OCI-LY7 (cell line): ENCODE results near the gene CNOT10. TPM values are rescaled to one million over a fixed set of nuclear protein-coding genes. Genes with fewer than 3 reads are reported as not detected.
A peak's percentile ranks its signal among the peaks of the same experiment; 100 is the strongest.

Experiments used
- BruUV-seq: library from RNA; stranded (reverse); fragments of 400-500 nt; replicated peaks from 2 replicates; lab custom pipeline; 2021; lab: Mats Ljungman, UMichigan
- CTCF ChIA-PET: fragments of 300-600 bp; sonication (Branson Sonifier 250); formaldehyde crosslinking; loops from one replicate; lab custom pipeline; 2022; ENCODE audit warnings: antibody characterized with exemption; ENCODE audit not compliant: unreplicated experiment; lab: Charles Lee
- POLR2A ChIA-PET: fragments of 300-600 bp; sonication (Branson Sonifier 250); formaldehyde crosslinking; loops from one replicate; lab custom pipeline; 2022; ENCODE audit warnings: antibody characterized with exemption; lab: Charles Lee
- DNase-seq: peaks from one replicate; pipeline ENCODE4 v3.0.0-alpha.2; 2015; ENCODE audit warnings: low spot score
- H2AFZ ChIP-seq: fragments of 200-600 bp; sonication (generic), shearing (Covaris generic); 2 replicates; pipeline ENCODE4 v1.6.1; 2014; ENCODE audit warnings: mild to moderate bottlenecking, antibody characterized with exemption, low read length, moderate library complexity
- H3K27ac ChIP-seq: fragments of 200-600 bp; sonication (generic); 2 replicates; pipeline ENCODE4 v1.5.1; 2014; ENCODE audit warnings: mixed run types, low read depth, mild to moderate bottlenecking, moderate library complexity, low read length, inconsistent platforms; ENCODE audit not compliant: poor library complexity, severe bottlenecking
- H3K36me3 ChIP-seq: fragments of 200-600 bp; sonication (generic); 2 replicates; pipeline ENCODE4 v1.6.1; 2014; ENCODE audit warnings: mild to moderate bottlenecking, antibody characterized with exemption, low read length, moderate library complexity, mixed read lengths; ENCODE audit not compliant: insufficient read depth
- H3K4me1 ChIP-seq: fragments of 200-600 bp; sonication (generic); 2 replicates; pipeline ENCODE4 v1.5.1; 2014; ENCODE audit warnings: mild to moderate bottlenecking, low read length; ENCODE audit not compliant: insufficient read depth, poor library complexity, severe bottlenecking
- H3K4me2 ChIP-seq: fragments of 200-600 bp; sonication (generic); 2 replicates; pipeline ENCODE4 v1.6.1; 2014; ENCODE audit warnings: mild to moderate bottlenecking, low read length
- H3K4me3 ChIP-seq: fragments of 200-600 bp; sonication (generic); 2 replicates; pipeline ENCODE4 v1.5.1; 2014; ENCODE audit warnings: mild to moderate bottlenecking, low read depth, low read length; ENCODE audit not compliant: poor library complexity, severe bottlenecking
- H3K79me2 ChIP-seq: fragments of 200-600 bp; sonication (generic); 2 replicates; pipeline ENCODE4 v1.6.1; 2016; ENCODE audit warnings: low read depth, mild to moderate bottlenecking, low read length, moderate library complexity, mixed read lengths; ENCODE audit not compliant: insufficient read depth
- H3K9me2 ChIP-seq: fragments of 200-600 bp; sonication (generic); 2 replicates; pipeline ENCODE4 v1.6.1; 2016; ENCODE audit warnings: mild to moderate bottlenecking, low read length, mixed read lengths; ENCODE audit not compliant: insufficient read depth
- H3K9me3 ChIP-seq: fragments of 200-600 bp; sonication (generic); 2 replicates; pipeline ENCODE4 v1.6.1; 2014; ENCODE audit warnings: mild to moderate bottlenecking, mixed run types, low read length, mixed read lengths
- H4K20me1 ChIP-seq: fragments of 200-600 bp; sonication (generic); 2 replicates; pipeline ENCODE4 v1.6.1; 2014; ENCODE audit warnings: mild to moderate bottlenecking, antibody characterized with exemption, low read length, moderate library complexity, mixed read lengths; ENCODE audit not compliant: insufficient read depth
- CTCF ChIP-seq: fragments of 200-600 bp; sonication (generic); conservative IDR thresholded peaks from 2 replicates; pipeline ENCODE4 v1.5.1; 2014; ENCODE audit warnings: mild to moderate bottlenecking, antibody characterized with exemption, low read length, moderate library complexity, mixed read lengths
- EZH2phosphoT487 ChIP-seq: fragments of 200-600 bp; sonication (generic); IDR thresholded peaks from 2 replicates; pipeline ENCODE4 v1.6.1; 2018; ENCODE audit warnings: low read depth, borderline replicate concordance, mild to moderate bottlenecking, mixed run types, antibody characterized with exemption, low read length, moderate library complexity, mixed read lengths
- intact Hi-C: fragments of 100-400 bp; cut with micrococcal nuclease; formaldehyde crosslinking; loops from one replicate; pipeline ENCODE4 v1.10.0; 2022; ENCODE audit not compliant: unreplicated experiment
- total RNA-seq, 2 experiments: library from RNA; depleted of rRNA in 1 of 2; stranded (reverse); fragments of >200 nt in 1 of 2; shearing (Covaris generic) in 1 of 2; gene quantifications; 2 replicates each; pipeline ENCODE4 v1.2.3, GENCODE V29; 2014 to 2022

Gene CNOT10
- total RNA-seq, 2 experiments from 2014 or later = 56.1 to 60.3 TPM

GRCh38 chr3:32698506-32698905, 13.5 kb downstream of the CNOT10 start:
- H3K4me1 ChIP-seq = peaks cover 24% of the 10 kb centered on the region
- peaks cover 84% of the 10 kb centered on the region for H3K79me2 ChIP-seq
- BruUV-seq = no TSS peak
- no peaks in the 10 kb centered on the region for H3K9me3 ChIP-seq
- CTCF ChIA-PET = no interaction called here
- no peak overlapping the region for H2AFZ ChIP-seq
- H3K27ac ChIP-seq = no peak overlapping the region
- intact Hi-C loops = no loop called here
- POLR2A ChIA-PET = interaction anchor here (0.6 to 1.8 kb wide), 4 partner anchors 9 to 314 kb away, joined by 3 to 7 read pairs (median 4); no protein-coding TSS in a partner anchor
- no peak for TF ChIP-seq EZH2phosphoT487
- no peak for TF ChIP-seq CTCF
- H3K36me3 ChIP-seq = peaks cover 58% of the 10 kb centered on the region
- no peak overlapping the region for H3K4me2 ChIP-seq
- no peaks in the 10 kb centered on the region for H3K9me2 ChIP-seq
- no peak for DNase-seq
- H4K20me1 ChIP-seq = no peaks in the 10 kb centered on the region
- H3K4me3 ChIP-seq = no peak overlapping the region

GRCh38 chr3:32699429-32699828, 14.4 kb downstream of the CNOT10 start:
- TF ChIP-seq CTCF (no peak), EZH2phosphoT487 (no peak)
- intact Hi-C loops = no loop called here
- ChIA-PET CTCF (no interaction called here), POLR2A (interaction anchor here (1.0 kb wide), 1 partner anchor 17 kb away, joined by 3 read pairs; no protein-coding TSS in a partner anchor)
- no peaks in the 10 kb centered on the region for H4K20me1 ChIP-seq
- H3K9me3 ChIP-seq = no peaks in the 10 kb centered on the region
- no peak overlapping the region for H3K4me2 ChIP-seq
- no peak overlapping the region for H3K27ac ChIP-seq
- peaks cover 57% of the 10 kb centered on the region for H3K36me3 ChIP-seq
- H2AFZ ChIP-seq = no peak overlapping the region
- H3K9me2 ChIP-seq = no peaks in the 10 kb centered on the region
- peaks cover 84% of the 10 kb centered on the region for H3K79me2 ChIP-seq
- H3K4me3 ChIP-seq = no peak overlapping the region
- peaks cover 26% of the 10 kb centered on the region for H3K4me1 ChIP-seq
- BruUV-seq = no TSS peak
- no peak for DNase-seq

GRCh38 chr3:32700244-32700643, 15.3 kb downstream of the CNOT10 start:
- no peak for TF ChIP-seq EZH2phosphoT487
- peaks cover 58% of the 10 kb centered on the region for H3K36me3 ChIP-seq
- no peak overlapping the region for H2AFZ ChIP-seq
- peaks cover 86% of the 10 kb centered on the region for H3K79me2 ChIP-seq
- H4K20me1 ChIP-seq = no peaks in the 10 kb centered on the region
- intact Hi-C loops = no loop called here
- DNase-seq = no peak
- no peaks in the 10 kb centered on the region for H3K9me2 ChIP-seq
- H3K4me2 ChIP-seq = peak overlapping the region; percentile 44; the same call in 1 of the 2 replicates
- ChIA-PET CTCF (no interaction called here), POLR2A (interaction anchor here (0.8 to 1.5 kb wide), 4 partner anchors 9 to 346 kb away, joined by 3 to 4 read pairs (median 3); no protein-coding TSS in a partner anchor)
- peaks cover 26% of the 10 kb centered on the region for H3K4me1 ChIP-seq
- H3K9me3 ChIP-seq = no peaks in the 10 kb centered on the region
- no peak overlapping the region for H3K4me3 ChIP-seq
- no TSS peak for BruUV-seq
- H3K27ac ChIP-seq = no peak overlapping the region
